ENCODE data around the gene MAPKAP1.

The MAPKAP1 gene

GRCh38 chr9:125672876-125673275, 34.1 kb downstream of the MAPKAP1 start:
- DNase-seq = no peak

DNA sequence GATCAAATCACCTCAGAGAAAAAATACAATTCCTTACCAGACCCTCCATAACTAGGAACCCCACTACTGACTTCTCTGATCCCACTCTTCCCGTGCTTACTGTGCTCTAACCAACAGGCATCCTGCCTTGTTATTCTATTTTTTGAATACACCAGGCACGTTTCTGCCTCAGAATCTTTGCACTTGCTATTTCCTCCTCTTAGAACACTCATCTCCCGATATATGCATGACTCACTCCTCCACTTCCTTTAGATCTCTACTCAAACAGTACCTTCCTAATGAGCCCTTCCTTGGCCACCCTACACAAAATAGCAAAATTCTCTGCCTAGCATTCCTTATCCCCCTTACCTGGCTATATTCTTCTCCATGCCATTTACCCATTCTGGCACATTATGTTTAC, 43.9 kb downstream of the MAPKAP1 start:
- no peak for DNase-seq

DNA sequence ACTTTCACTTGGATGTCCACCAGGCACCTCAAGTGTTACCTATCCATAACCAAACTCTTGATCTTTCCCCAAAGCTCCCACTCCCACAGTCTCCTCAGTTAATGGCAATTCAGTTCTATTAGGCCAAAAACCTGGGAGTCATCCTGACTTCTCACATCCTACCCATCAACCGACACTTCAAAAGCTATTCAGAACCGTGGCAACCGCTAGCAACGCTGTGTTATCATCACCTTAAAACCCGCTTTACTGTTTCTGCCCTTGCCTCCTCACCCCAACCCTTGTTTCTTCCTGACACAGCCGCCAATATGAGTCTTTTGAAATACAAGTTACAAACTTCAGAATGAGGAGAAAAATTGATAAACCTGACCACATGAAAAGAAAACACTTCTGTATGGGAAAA, 46.5 kb downstream of the MAPKAP1 start:
- DNase-seq = no peak

- DNase-seq = no peak
Observed at GRCh38 chr9:125659954-125660353, 47.1 kb downstream of the MAPKAP1 start.

DNA sequence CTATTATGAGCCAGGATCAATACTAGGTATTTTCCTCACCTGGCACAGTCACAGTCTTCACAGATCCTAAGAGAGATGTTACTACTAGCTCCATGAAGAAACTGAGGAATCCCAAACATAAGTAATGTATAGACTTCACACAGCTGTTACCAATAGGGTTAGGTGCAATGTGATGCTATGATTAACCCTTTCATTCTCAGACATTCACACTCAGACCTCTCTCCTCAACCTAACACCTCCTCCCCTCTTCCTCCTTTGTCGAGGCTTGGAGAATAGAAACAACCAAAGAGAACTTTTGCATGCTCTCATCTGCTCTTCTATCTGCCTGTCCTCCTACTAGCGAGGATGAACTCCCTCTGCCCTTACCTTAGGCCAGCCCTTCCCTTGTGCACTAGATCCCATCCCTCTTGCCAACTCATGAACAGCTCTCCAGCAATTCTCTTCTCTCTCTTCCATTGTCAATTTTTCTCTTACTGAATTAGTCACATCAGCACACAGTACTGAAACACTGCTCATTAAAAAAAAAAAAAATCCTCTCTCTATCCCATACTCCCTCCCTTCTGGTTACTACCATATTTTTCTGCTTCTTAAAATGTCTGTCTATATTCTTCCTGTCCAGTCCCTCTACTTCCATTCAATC, 47.7 kb downstream of the MAPKAP1 start:
- DNase-seq = no peak

DNA sequence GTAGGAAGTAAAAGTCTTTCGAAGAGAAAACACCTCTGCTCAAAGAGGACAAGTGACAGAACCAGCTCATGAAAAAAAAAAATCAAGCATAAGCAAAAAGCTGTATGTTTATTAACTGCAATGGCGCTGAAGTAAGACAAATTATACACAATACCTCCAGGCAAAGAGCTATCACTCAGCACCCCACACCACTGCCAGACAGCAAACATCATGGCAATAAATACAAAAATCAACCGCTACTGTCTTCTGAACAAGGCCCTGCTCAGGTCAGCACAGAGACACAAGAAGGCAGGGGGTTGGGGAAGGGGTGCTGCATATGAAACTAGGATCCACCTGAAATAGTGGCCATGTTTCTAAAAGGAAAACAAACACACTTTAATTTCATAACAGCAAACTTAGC, 50.4 kb downstream of the MAPKAP1 start:
- DNase-seq = no peak

DNA sequence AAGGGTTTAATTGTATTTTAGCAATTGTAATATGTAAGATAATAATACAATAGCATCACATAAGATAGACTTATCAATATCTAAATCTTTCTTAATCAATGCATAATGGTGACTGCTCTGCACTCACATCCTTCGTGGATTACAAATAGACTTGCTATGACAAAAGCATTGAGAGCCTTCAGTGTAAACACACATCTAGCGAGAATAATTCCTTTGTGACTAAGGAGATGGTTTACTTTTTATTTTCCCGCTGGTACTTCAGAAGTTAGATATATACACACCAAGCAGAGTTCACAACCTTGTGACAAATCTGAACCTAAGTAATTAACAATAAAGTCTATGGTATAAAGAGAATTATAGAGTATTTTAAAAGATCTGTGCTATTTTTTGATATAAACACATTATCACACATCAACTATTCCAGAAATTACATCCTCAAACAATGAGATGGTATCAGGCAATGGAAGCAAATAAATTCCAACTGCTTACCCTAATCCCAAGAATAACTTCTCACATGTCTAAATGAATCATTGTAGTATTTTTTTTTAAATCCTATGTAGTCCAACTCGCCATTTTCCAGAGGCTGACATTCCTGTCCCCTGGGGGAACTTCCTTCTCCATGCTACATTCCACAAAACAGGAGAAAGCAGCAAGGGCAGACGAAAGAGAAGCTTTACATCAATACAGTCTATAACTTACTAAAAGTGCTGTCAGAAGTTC, 51.2 kb downstream of the MAPKAP1 start:
- no peak for DNase-seq

GRCh38 chr9:125655066-125655633, 51.9 kb downstream of the MAPKAP1 start:
- DNase-seq = no peak

DNA sequence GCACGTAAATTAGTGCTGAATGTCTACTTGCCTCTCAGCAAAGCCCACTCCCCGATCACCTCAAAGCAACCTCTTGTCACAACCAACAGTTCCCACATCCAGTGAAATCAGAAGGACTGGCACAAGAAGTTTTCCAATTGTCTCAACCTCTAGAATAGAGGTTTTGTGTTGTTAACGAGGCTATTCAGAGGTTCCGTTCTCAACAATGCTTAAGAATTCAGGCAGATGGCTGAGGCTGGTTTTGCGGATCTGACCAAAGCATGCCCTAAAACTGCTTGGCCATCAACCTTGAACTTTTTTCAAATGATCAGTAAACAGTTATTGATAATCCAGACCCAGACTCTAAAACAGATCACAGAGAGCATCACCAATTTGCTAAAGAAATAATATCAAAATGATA, 52.9 kb downstream of the MAPKAP1 start:
- DNase-seq = no peak

- no peak for DNase-seq
Observed at GRCh38 chr9:125653325-125653724, 53.7 kb downstream of the MAPKAP1 start.

GRCh38 chr9:125652759-125653158, 54.2 kb downstream of the MAPKAP1 start:
- no peak for DNase-seq

DNA sequence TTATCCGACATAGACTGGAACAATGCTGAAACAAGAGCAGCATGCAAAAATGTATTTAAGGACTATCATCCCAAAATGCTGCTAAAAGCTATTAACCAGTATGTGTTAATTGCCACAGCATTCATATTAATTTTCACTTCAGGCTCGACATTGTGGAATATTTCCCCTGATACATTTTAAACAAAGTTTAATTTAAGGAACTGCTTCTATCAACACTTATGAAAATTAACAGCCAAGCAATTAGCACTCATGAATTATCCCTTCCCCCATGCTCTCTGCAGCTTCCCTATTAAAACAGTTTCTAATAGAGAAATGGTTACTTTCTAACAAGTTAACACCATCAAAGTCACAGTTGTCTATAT, 54.8 kb downstream of the MAPKAP1 start:
- DNase-seq = no peak

DNA sequence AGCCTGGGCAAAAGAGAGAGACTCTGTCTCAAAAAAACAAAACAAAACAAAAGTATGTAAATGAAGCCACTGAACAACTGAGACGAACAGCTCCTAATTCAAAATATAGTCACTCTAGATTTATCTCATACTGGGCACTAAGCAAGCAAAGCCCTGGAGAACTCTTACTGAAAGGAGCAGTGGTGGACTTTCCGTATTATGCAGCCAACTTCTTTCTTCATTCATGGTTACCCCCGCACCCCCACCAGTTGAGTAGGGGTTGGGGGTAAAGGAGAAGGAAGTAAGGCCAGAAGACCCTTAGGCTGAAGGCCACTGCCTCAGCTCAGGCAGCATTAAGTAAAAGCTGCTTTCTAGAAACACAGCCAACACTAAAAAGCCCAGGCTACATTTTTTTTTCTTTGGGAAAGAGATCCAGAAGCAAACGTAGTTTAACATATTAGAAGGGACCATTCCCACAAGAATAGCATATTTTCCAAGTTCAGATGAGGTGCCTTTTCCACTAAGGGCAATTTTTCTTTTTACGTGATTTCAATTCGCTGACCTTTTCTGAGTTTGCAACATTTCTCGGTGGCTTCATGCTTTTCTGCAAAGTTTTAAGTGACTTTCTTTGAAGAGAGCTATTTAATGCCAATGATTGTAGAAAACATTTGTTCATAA, 55.3 kb downstream of the MAPKAP1 start:
- no peak for DNase-seq

GRCh38 chr9:125650271-125650737, 56.7 kb downstream of the MAPKAP1 start:
- DNase-seq = no peak

GRCh38 chr9:125649826-125650225, 57.2 kb downstream of the MAPKAP1 start:
- no peak for DNase-seq

DNA sequence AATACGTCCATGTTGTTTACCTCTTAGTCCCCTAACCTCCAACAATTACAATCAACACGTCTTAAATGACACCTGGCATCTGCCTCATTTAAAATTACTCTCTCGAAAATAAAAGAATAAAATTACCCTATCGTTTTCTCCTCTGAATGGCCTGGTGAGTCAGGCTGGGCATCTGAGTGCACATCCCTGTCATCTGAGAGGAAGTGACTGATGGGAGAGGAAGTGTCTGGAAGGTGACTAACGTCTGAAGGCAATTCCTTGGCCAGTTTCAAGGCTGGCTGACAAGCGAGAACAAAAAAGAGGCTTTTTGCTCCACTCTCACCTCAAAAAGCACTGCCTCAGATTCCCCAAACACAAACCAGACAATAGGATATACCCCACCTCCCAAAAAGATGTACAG, 57.7 kb downstream of the MAPKAP1 start:
- no peak for DNase-seq

- DNase-seq = no peak
Observed at GRCh38 chr9:125648294-125648693, 58.7 kb downstream of the MAPKAP1 start.

DNA sequence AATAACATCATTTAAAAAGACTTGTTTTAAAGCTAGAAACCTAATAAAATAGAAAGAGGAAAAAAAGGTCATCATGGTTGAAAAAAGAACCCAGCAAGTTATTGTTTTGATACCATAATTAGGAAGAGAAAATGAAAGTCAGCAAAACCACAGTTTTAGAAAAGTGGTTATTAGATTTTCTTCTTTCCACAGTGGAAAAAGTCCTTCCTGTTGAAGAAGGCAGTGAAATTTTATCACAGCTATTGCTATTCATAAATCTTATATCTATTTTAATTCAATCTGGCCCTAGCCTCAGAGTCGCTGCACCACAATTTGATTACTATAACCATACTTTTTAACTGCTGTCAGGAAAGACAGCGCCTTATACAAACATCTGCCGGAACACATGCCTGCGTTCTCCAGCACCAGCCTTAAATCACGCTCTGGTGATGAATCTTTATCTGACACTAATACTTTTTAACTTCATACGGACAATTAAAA, 60.3 kb downstream of the MAPKAP1 start:
- DNase-seq = no peak

GRCh38 chr9:125646217-125646616, 60.8 kb downstream of the MAPKAP1 start:
- no peak for DNase-seq

GRCh38 chr9:125644819-125645507, 62.0 kb downstream of the MAPKAP1 start:
- DNase-seq = no peak

DNA sequence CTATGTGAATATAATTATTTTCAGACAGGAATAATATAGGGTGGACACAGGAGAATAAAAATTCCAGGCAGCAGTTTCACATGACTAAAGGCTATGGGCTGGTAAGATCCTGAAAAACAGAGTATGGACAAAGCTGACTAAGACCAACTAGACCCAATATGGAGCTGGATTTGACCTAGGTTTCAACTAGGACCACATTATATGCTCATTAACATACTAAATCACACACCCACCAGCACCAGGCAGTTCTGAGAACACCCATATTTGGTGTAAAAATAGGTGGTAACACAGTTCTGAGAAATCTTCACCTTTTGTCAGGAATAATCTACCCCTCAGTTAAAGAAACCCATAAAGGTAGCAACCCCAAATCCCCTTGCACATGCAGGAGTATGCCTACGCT, 64.7 kb downstream of the MAPKAP1 start:
- no peak for DNase-seq

DNA sequence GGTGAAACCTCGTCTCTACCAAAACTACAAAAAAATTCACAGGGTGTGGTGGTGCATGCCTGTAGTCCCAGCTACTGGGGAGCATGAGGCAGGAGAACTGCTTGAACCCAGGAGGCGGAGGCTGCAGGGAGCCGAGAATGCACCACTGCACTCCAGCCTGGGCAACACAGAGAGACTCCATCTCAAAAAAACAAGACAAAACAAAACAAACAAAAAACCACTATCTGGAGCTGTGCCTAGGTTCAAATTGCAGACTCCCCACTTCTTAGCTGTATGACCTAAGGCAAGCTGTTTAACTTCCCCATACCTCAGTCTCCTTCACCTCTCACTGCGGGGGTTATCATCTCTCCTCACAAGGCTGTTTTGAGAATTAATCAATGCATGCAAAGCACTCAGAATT, 68.0 kb downstream of the MAPKAP1 start:
- no peak for DNase-seq

All from NCI-H2029 (cell line).